GM19043 (cell line): ENCODE data around the gene WDFY3.
"Not testable (repeated sequence)": the region's sequence is repeated elsewhere in the genome, so short reads cannot be mapped to it uniquely, and the experiment has no call there.

Source experiments
- ATAC-seq: cut with Tn5 transposase; IDR thresholded peaks from one replicate; pipeline ENCODE4 v1.9.1; 2021; ENCODE audit warnings: low read depth; ENCODE audit not compliant: unreplicated experiment

The WDFY3 gene

GRCh38 chr4:84681486-84682274, 284.8 kb downstream of the WDFY3 start:
- ATAC-seq = no peak

GRCh38 chr4:84680956-84681355, 285.5 kb downstream of the WDFY3 start:
- no peak for ATAC-seq

- no peak for ATAC-seq
Observed at GRCh38 chr4:84678976-84679744, 287.3 kb downstream of the WDFY3 start.

GRCh38 chr4:84677995-84678394, 288.5 kb downstream of the WDFY3 start:
- no peak for ATAC-seq

- no peak for ATAC-seq
Observed at GRCh38 chr4:84677093-84677492, 289.4 kb downstream of the WDFY3 start.

GRCh38 chr4:84673475-84674240, 292.8 kb downstream of the WDFY3 start:
- ATAC-seq = no peak

- ATAC-seq = no peak
Observed at GRCh38 chr4:84672177-84672576, 294.3 kb downstream of the WDFY3 start.

- no peak for ATAC-seq
Observed at GRCh38 chr4:84669201-84669600, 297.3 kb downstream of the WDFY3 start.

GRCh38 chr4:84666439-84666838, 300.1 kb downstream of the WDFY3 start:
- no peak for ATAC-seq

GRCh38 chr4:84664767-84665166, 301.7 kb downstream of the WDFY3 start:
- ATAC-seq = not testable (repeated sequence)

GRCh38 chr4:84661191-84661939, 305.1 kb downstream of the WDFY3 start:
- no peak for ATAC-seq

GRCh38 chr4:84660606-84661005, 305.9 kb downstream of the WDFY3 start:
- ATAC-seq = no peak

GRCh38 chr4:84652478-84652877, 314.0 kb downstream of the WDFY3 start:
- no peak for ATAC-seq

- no peak for ATAC-seq
Observed at GRCh38 chr4:84651499-84651898, 315.0 kb downstream of the WDFY3 start.

- ATAC-seq = no peak
Observed at GRCh38 chr4:84648863-84649647, 317.4 kb downstream of the WDFY3 start.

GRCh38 chr4:84648178-84648577, 318.3 kb downstream of the WDFY3 start:
- no peak for ATAC-seq

- no peak for ATAC-seq
Observed at GRCh38 chr4:84647312-84647884, 319.1 kb downstream of the WDFY3 start.

- no peak for ATAC-seq
Observed at GRCh38 chr4:84644087-84644486, 322.4 kb downstream of the WDFY3 start.

GRCh38 chr4:84639145-84639544, 327.3 kb downstream of the WDFY3 start:
- no peak for ATAC-seq
